PC-9 (cell line): ENCODE measurements around the gene SOX1.

ENCODE experiments used
- CTCF ChIP-seq: fragments of 200-600 bp; sonication (generic); conservative IDR thresholded peaks from 2 replicates; pipeline ENCODE4 v1.6.1; 2017; ENCODE audit warnings: mixed run types, antibody characterized with exemption, mild to moderate bottlenecking, moderate library complexity
- EZH2 ChIP-seq: fragments of 200-600 bp; sonication (generic); IDR thresholded peaks from 2 replicates; pipeline ENCODE4 v1.8.0; 2017; ENCODE audit warnings: antibody characterized with exemption, low read depth

GRCh38 chr13:112072534-112073244, 5.7 kb downstream of the SOX1 start:
- TF ChIP-seq CTCF: no peak
- no peak for TF ChIP-seq EZH2
